HPDE6-E6E7 (cell line): ENCODE measurements around the gene CCDC30.

ENCODE experiments used
- DNase-seq: peaks from one replicate; pipeline ENCODE4 v3.0.0; 2011; ENCODE audit warnings: missing footprints; ENCODE audit errors: extremely low spot score

CCDC30 gene

GRCh38 chr1:42462828-42463763 is at the start of gene CCDC30:
CCDC30 (plus strand) TSS chr1:42463286; CDS start chr1:42480552, 17,266 bp downstream.
- DNase-seq = peak; percentile 98

DNA sequence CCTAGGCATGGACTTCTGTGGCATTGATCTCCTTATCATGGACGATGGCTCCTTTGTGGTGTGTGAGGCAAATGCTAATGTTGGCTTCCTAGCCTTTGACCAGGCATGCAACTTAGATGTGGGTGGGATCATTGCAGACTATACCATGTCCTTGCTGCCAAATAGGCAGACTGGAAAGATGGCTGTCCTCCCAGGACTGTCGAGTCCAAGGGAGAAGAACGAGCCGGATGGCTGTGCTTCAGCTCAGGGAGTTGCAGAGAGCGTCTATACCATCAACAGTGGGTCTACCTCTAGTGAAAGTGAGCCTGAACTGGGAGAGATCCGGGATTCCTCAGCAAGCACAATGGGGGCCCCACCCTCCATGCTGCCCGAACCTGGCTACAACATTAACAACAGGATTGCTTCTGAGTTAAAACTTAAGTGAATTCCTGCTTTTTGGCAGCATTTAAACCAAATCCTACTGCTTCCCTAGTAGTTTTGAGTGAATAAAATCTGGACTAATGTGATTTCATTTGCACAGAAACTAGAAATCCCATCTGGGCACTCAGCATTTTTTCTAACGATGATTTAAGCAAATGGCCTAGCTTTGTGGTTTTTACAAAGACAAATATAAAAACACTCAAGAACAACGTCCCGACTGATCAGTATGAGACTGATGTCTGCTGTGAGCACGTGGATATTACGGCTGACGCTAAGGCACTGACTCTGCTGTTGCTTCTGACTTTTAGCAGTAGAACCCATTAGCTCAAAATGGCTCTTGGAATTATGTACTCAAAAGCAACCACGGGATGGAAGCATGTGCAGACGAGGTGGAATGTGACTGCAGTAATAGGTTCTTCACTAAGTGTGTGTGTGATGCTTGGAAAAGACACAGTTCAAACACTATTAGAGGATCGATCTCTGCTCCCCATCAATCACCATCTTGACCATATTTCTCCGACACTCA is 48.3 kb upstream of the CCDC30 start:
- no peak for DNase-seq

- DNase-seq = no peak
Observed at GRCh38 chr1:42417166-42417565, 45.9 kb upstream of the CCDC30 start.

DNA sequence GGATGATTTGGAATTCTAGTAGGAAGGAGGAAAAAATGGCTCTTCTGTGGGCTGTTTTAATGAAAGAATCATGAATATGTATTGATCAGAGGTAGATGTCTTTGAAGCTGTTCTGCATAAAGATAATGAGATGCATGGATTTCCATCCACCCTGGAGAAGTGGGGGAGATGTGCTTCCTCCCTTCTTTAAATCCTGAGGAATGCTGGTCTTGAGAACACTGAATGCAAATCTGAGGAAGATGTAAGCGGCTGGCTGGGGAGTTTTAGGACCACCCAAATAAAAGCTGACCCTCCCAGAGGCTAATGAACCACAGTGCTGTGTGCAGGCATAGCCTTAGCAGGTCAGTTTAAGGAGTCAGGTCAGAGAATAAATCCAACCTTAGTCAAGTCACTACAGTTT is 44.6 kb upstream of the CCDC30 start:
- DNase-seq = no peak

- DNase-seq = no peak
Observed at GRCh38 chr1:42419126-42419821, 43.8 kb upstream of the CCDC30 start.

GRCh38 chr1:42420121-42420520 is 43.0 kb upstream of the CCDC30 start:
- no peak for DNase-seq

DNA sequence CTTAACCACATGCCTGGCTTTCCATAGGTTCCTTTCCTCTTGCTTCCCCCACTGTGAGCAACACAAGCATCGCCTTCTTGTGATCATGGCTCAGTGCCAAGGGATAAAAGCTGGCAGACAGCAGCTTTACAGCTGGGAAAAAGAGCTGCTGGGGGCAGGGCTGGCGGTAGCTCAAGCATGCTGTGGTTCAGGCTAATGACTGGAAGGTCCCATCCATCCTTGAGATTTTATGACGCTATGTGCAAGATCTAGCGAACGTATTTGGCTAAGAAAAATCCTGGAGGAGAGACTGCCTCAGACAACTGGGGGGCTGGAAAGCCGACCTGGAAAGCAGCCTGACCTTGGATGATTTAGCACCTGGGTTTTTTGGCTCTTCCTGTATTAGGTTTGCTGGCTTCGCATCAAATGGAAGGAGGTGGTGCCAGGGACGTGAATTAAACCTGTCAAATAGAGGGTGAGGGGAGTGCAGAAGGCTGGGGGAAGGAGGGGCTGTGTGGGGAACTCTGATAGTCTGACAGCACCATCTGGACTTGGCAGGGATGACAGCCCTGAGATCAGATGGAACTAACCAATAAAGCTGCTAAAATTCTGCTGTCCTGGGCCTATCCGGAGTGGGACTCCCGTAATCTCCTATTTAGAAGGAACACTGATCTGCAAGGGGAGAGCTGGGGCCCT is 42.0 kb upstream of the CCDC30 start:
- no peak for DNase-seq

DNA sequence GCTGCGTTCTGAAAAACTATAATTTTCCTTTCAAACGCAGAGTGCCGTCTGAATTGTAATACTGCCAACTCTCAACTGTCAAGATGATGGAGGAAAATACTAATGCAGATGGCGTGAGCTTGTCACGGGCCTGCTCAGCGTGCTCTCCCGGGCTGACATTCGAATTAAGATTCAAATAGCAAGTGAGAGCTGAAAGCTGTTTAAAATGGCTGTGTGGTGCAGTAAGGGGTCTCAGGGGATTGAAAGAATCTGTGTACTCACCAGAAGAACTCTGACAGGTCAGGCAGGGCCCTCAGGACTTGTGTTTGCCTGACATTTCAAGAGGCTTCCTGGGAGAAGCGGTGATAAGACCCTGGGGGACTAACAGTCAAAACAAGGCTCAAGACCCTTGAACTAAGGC is 40.3 kb upstream of the CCDC30 start:
- DNase-seq = no peak

DNA sequence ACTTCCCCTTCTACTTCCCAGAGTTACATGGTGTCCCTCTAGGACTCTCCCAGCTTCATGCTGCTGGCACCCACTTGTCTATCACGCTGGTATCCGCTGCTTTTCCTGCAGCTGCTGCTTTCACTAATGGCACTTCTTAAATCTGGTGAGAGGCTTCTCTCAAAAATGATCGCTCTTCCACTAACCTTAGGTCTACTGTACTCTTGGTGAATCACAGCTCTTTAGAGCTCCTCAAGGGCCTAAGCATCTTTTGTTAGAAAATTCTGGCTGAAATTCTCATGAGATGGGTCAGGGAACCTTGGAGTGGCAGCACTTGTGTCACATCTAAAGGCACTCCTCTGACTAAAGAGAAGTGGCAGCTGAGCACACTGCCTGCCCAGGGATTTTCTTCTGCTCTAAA is 39.4 kb upstream of the CCDC30 start:
- DNase-seq = no peak

DNA sequence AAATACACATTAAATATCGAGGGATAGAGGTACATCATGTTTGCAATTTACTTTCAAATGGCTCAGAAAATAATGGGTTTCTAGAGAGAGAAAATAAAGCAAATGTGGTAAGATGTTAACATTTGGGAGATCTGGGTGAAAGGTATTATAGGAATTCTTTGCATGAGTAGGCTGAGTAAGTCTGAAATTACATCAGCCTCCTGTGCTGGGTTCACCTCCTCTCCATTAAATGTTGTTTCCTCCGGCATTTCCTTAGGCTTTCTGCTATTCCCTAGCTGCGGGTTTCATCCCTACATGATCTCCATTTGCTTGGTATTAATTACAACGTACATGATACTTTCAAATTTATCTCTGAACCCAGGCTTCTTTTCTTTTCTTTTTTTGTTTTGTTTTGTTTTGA is 38.9 kb upstream of the CCDC30 start:
- no peak for DNase-seq

DNA sequence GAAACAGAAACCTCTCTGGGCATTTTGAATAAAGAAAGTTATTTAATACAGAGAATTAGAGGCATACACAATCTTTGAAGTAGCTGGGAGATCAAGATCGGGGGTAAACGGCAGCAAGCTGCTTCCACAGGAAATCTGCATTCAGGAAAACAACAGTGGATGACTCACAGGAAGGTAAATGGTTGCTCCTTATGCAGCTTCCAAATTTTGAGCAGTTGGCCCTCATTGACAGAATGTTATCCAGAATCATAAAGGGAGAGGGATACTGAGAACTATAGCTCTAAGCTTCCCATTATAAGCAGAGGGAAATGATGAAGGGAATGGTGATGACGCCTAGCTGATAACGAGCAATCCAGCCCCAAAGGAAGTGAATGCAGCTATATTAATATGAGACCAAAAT is 35.8 kb upstream of the CCDC30 start:
- DNase-seq = no peak

- no peak for DNase-seq
Observed at GRCh38 chr1:42429603-42430002, 33.5 kb upstream of the CCDC30 start.

- DNase-seq = no peak
Observed at GRCh38 chr1:42430286-42431135, 32.6 kb upstream of the CCDC30 start.

- DNase-seq = no peak
Observed at GRCh38 chr1:42431514-42431913, 31.6 kb upstream of the CCDC30 start.

- DNase-seq = no peak
Observed at GRCh38 chr1:42432714-42433113, 30.4 kb upstream of the CCDC30 start.

GRCh38 chr1:42433369-42433768 is 29.7 kb upstream of the CCDC30 start:
- DNase-seq = no peak

GRCh38 chr1:42434340-42434739 is 28.7 kb upstream of the CCDC30 start:
- DNase-seq = no peak

DNA sequence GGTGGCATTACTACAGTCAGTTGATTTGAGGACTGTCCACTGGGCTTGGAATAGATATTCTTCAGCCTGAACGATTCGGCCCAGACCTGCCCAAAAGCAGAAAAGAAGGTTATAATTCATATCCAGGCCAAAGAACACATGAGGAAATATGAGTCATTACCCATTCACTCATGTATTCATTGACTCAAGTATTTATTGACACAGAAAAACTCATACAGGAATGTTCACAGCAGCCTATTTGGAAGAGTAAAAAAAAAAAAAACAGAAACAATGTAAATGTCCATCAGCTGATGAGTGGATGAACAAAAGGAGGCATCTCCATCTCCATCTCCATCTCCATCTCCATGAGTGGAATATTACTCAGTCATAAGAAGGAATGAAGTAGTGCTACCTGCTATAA is 23.1 kb upstream of the CCDC30 start:
- DNase-seq = peak; percentile 77

DNA sequence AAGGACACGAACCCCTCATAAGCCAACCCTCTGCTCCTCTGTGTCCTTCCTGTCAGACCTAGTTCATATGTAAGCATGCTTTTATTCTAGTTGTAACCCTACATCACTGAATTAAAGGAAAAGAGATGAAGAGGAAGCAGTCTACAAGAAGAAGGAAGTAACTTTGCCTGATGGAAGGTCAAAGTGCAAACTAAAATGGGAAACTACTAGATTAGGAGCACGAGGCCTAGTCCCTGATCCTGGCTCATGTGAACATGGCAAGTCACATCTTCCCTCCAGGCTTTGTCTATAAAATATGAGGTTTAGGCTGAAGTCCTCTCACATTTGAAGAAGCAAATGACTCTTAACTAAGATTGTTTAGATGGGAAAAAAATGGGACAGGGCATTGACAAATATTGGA is 20.4 kb upstream of the CCDC30 start:
- no peak for DNase-seq

- no peak for DNase-seq
Observed at GRCh38 chr1:42449256-42449655, 13.8 kb upstream of the CCDC30 start.
